ENCODE measurements around the gene ZGPAT.

DNA sequence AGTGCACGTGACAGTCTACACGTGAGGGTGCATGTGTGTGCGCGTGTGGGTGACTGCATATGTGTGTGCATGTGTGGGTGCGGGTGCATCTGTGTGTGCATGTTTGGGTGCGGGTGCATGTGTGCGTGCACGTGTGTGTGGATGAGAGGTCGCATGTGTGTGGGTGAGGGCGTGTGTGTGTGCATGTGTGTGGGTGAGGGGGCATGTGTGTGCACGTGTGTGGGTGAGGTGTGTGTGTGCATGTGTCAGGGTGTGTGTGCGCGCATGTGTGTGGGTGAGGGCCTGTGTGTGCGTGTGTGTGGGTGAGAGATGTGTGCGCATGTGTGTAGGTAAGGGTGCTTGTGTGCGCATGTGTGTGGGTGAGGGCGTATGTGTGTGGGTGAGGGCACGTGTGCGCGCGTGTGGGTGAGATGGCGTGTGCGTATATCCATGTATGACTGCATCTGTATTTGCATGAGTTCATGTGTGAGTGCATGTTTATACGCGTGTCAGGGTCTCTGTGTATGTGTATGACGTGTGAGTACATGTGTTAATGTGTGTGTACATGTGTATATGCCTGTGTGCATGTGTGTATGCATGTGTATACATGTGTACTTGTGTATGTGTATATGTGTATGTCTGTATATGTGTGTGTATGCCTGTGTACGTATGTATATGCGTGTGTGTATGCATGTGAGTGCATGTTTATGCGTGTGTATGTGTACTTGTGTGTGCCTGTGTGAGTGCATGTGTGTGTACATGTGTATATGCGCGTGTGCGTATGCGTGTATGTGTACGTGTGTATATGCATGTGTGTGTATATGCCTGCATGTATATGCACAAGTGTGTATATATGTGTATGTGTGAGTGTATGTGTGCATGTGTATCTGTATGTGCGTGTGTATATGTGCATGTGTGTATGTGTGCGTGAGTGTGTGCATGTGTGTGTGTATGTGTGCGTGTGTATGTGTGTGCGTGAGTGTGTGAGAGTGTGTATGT, 24.6 kb downstream of the ZGPAT start:
- TF ChIP-seq, protein P1, sequence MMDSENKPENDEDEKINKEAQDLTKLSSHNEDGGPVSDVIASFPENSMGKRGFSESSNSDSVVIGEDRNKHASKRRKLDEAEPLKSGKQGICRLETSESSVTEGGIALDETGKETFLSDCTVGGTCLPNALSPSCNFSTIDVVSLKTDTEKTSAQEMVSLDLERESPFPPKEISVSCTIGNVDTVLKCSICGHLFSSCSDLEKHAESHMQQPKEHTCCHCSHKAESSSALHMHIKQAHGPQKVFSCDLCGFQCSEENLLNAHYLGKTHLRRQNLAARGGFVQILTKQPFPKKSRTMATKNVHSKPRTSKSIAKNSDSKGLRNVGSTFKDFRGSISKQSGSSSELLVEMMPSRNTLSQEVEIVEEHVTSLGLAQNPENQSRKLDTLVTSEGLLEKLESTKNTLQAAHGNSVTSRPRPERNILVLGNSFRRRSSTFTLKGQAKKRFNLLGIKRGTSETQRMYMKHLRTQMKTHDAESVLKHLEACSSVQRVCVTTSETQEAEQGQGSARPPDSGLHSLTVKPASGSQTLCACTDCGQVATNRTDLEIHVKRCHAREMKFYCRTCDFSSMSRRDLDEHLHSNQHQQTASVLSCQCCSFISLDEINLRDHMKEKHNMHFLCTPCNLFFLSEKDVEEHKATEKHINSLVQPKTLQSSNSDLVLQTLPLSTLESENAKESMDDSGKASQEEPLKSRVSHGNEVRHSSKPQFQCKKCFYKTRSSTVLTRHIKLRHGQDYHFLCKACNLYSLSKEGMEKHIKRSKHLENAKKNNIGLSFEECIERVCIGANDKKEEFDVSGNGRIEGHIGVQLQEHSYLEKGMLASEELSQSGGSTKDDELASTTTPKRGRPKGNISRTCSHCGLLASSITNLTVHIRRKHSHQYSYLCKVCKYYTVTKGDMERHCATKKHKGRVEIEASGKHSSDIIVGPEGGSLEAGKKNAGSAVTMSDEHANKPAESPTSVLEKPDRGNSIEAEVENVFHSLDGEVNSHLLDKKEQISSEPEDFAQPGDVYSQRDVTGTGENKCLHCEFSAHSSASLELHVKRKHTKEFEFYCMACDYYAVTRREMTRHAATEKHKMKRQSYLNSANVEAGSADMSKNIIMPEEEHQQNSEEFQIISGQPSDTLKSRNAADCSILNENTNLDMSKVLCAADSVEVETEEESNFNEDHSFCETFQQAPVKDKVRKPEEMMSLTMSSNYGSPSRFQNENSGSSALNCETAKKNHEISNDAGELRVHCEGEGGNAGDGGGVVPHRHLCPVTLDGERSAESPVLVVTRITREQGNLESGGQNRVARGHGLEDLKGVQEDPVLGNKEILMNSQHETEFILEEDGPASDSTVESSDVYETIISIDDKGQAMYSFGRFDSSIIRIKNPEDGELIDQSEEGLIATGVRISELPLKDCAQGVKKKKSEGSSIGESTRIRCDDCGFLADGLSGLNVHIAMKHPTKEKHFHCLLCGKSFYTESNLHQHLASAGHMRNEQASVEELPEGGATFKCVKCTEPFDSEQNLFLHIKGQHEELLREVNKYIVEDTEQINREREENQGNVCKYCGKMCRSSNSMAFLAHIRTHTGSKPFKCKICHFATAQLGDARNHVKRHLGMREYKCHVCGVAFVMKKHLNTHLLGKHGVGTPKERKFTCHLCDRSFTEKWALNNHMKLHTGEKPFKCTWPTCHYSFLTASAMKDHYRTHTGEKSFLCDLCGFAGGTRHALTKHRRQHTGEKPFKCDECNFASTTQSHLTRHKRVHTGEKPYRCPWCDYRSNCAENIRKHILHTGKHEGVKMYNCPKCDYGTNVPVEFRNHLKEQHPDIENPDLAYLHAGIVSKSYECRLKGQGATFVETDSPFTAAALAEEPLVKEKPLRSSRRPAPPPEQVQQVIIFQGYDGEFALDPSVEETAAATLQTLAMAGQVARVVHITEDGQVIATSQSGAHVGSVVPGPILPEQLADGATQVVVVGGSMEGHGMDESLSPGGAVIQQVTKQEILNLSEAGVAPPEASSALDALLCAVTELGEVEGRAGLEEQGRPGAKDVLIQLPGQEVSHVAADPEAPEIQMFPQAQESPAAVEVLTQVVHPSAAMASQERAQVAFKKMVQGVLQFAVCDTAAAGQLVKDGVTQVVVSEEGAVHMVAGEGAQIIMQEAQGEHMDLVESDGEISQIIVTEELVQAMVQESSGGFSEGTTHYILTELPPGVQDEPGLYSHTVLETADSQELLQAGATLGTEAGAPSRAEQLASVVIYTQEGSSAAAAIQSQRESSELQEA (IDR thresholded peaks at IDR 0.05; ENCODE audit: low read depth) = no peak
- TF ChIP-seq EP300 (IDR thresholded peaks at IDR 0.05; ENCODE audit: low read length) (no peak), ZNF274 (IDR thresholded peaks at IDR 0.05; ENCODE audit: borderline replicate concordance, low read depth, low read length) (no peak)
- TF ChIP-seq, protein P2, sequence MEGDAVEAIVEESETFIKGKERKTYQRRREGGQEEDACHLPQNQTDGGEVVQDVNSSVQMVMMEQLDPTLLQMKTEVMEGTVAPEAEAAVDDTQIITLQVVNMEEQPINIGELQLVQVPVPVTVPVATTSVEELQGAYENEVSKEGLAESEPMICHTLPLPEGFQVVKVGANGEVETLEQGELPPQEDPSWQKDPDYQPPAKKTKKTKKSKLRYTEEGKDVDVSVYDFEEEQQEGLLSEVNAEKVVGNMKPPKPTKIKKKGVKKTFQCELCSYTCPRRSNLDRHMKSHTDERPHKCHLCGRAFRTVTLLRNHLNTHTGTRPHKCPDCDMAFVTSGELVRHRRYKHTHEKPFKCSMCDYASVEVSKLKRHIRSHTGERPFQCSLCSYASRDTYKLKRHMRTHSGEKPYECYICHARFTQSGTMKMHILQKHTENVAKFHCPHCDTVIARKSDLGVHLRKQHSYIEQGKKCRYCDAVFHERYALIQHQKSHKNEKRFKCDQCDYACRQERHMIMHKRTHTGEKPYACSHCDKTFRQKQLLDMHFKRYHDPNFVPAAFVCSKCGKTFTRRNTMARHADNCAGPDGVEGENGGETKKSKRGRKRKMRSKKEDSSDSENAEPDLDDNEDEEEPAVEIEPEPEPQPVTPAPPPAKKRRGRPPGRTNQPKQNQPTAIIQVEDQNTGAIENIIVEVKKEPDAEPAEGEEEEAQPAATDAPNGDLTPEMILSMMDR (IDR thresholded peaks at IDR 0.05 in 2 of 3, conservative IDR thresholded peaks at IDR 0.05 in 1 of 3; ENCODE audit: insufficient read depth in 2 of 3, low read depth in 1 of 3, low read length in 3 of 3) = no peak
